ENCODE results near the gene POU6F2.

- TF ChIP-seq TEAD4 (IDR thresholded peaks at IDR 0.05) (no peak), REST (IDR thresholded peaks at IDR 0.05; ENCODE audit: low read depth) (no peak), NFIC (IDR thresholded peaks at IDR 0.05) (no peak), FOXM1 (IDR thresholded peaks at IDR 0.05; ENCODE audit: borderline replicate concordance, low read depth) (no peak)
- TF ChIP-seq, protein P1, sequence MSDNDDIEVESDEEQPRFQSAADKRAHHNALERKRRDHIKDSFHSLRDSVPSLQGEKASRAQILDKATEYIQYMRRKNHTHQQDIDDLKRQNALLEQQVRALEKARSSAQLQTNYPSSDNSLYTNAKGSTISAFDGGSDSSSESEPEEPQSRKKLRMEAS (IDR thresholded peaks at IDR 0.05) = no peak
Measured at GRCh38 chr7:39399458-39399857, 421.7 kb downstream of the POU6F2 start.
